ENCODE results near the gene HSF2.
A peak's percentile ranks its signal among the peaks of the same experiment; 100 is the strongest.

HSF2 gene

GRCh38 chr6:122399348-122400120 lies at the start of gene HSF2:
HSF2 (plus strand) TSS chr6:122399652; CDS start chr6:122399738, 86 bp downstream.
- no peaks in the 10 kb centered on the region for H3K9me3 ChIP-seq (ENCODE audit: insufficient read depth, low read depth, low read length)
- H3K9ac ChIP-seq (ENCODE audit: low read depth, low read length) = peak within 1 kb of the TSS; percentile 93
- H3K36me3 ChIP-seq (ENCODE audit: insufficient read depth, low read depth, low read length) = no peaks in the 10 kb centered on the region
- H3K4me3 ChIP-seq (ENCODE audit: low read length) = peak within 1 kb of the TSS; percentile 93
- H3K27ac ChIP-seq (ENCODE audit: low read length) = peak within 1 kb of the TSS; percentile 91
- H3K4me1 ChIP-seq (ENCODE audit: insufficient read depth, low read length) = peaks cover 10% of the 10 kb centered on the region; the same call in 1 of the 2 replicates
- H3K27me3 ChIP-seq (ENCODE audit: insufficient read depth, low read length) = peaks cover 52% of the 10 kb centered on the region

DNA sequence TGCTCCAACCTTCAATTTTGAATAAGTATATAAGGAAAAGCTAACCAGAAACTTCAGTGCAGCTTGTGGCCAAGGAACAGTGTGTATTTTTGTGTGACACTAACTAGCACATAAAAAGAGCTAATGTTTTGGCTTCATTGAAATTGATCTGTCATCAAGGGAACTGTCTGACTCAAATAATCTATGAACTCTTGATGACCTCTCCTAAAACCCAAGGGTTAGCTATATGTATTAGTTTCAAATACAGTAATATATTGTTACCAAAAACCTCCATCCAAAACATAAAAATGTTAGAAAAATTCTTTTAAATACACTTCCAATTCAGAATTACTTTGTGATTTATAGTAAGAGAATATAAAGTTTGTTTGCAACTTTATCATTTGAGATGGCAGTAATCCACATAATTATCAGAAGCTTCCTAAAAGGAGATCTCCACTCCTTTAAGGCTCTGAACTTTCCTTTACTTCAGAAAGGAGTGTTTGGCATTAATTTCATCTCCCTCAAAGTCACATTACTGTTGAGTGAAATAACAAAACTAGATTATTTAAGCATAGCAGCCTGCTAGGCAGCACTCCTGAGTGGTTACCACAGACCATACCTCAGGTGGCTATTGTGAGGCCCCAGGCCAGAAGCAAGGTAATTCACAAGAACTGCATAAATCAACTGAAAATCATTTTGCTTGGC lies 46.3 kb upstream of the HSF2 start:
- H3K27me3 ChIP-seq (ENCODE audit: insufficient read depth, low read length) = no peaks in the 10 kb centered on the region
- H3K4me3 ChIP-seq (ENCODE audit: low read length) = no peak overlapping the region
- H3K4me1 ChIP-seq (ENCODE audit: insufficient read depth, low read length) = no peaks in the 10 kb centered on the region
- H3K9ac ChIP-seq (ENCODE audit: low read depth, low read length) = no peak overlapping the region
- no peak overlapping the region for H3K27ac ChIP-seq (ENCODE audit: low read length)
- no peaks in the 10 kb centered on the region for H3K36me3 ChIP-seq (ENCODE audit: insufficient read depth, low read depth, low read length)
- H3K9me3 ChIP-seq (ENCODE audit: insufficient read depth, low read depth, low read length) = no peaks in the 10 kb centered on the region

- Histone ChIP-seq H3K4me1 (ENCODE audit: insufficient read depth, low read length) (no peaks in the 10 kb centered on the region), H3K4me3 (ENCODE audit: low read length) (no peak overlapping the region), H3K27ac (ENCODE audit: low read length) (no peak overlapping the region), H3K9ac (ENCODE audit: low read depth, low read length) (no peak overlapping the region), H3K9me3 (ENCODE audit: insufficient read depth, low read depth, low read length) (no peaks in the 10 kb centered on the region), H3K36me3 (ENCODE audit: insufficient read depth, low read depth, low read length) (no peaks in the 10 kb centered on the region), H3K27me3 (ENCODE audit: insufficient read depth, low read length) (no peaks in the 10 kb centered on the region)
Measured at GRCh38 chr6:122360809-122361208, 38.6 kb upstream of the HSF2 start.

- no peak overlapping the region for H3K9ac ChIP-seq (ENCODE audit: low read depth, low read length)
- no peak overlapping the region for H3K4me3 ChIP-seq (ENCODE audit: low read length)
- H3K36me3 ChIP-seq (ENCODE audit: insufficient read depth, low read depth, low read length) = no peaks in the 10 kb centered on the region
- no peaks in the 10 kb centered on the region for H3K27me3 ChIP-seq (ENCODE audit: insufficient read depth, low read length)
- H3K27ac ChIP-seq (ENCODE audit: low read length) = no peak overlapping the region
- H3K4me1 ChIP-seq (ENCODE audit: insufficient read depth, low read length) = no peaks in the 10 kb centered on the region
- H3K9me3 ChIP-seq (ENCODE audit: insufficient read depth, low read depth, low read length) = no peaks in the 10 kb centered on the region
Measured at GRCh38 chr6:122361314-122361979, 38.0 kb upstream of the HSF2 start.

DNA sequence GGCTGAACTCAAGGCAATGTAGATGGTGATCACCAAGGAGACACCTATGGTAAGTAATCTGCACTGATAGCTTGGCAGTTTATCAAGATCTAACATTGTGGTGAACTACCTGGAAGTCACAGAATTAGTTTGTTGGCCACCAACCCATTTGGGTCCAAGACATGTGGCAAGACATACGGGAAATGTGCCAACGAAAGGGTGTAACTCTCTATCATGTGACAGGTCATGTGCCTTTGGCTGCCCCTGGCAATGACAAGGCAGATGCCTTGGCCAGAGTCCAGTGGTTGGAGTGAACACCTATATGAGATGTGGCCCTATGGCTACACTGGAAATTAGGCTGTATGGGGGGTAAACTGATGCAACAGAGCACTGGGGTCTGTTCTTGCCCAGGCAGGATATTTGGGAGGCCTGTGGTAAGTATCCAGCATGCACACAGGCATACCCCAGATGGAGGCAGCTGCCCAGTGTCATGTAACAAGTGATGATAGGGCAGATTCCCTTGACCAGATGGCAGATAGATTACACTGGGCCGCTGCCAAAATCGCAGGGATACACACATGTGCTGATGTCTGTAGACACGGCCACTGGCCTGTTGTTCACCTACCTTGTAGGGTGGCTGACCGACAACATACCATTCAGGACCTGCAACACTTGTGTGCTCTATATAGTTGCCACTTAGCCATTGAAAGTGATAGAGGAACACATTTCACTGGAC lies 35.5 kb upstream of the HSF2 start:
- H3K27ac ChIP-seq (ENCODE audit: low read length) = no peak overlapping the region
- H3K4me3 ChIP-seq (ENCODE audit: low read length) = no peak overlapping the region
- no peaks in the 10 kb centered on the region for H3K4me1 ChIP-seq (ENCODE audit: insufficient read depth, low read length)
- no peaks in the 10 kb centered on the region for H3K36me3 ChIP-seq (ENCODE audit: insufficient read depth, low read depth, low read length)
- no peaks in the 10 kb centered on the region for H3K27me3 ChIP-seq (ENCODE audit: insufficient read depth, low read length)
- no peak overlapping the region for H3K9ac ChIP-seq (ENCODE audit: low read depth, low read length)
- H3K9me3 ChIP-seq (ENCODE audit: insufficient read depth, low read depth, low read length) = no peaks in the 10 kb centered on the region

- Histone ChIP-seq H3K27ac (ENCODE audit: low read length) (no peak overlapping the region), H3K36me3 (ENCODE audit: insufficient read depth, low read depth, low read length) (no peaks in the 10 kb centered on the region), H3K9ac (ENCODE audit: low read depth, low read length) (no peak overlapping the region), H3K27me3 (ENCODE audit: insufficient read depth, low read length) (no peaks in the 10 kb centered on the region), H3K4me3 (ENCODE audit: low read length) (no peak overlapping the region), H3K9me3 (ENCODE audit: insufficient read depth, low read depth, low read length) (no peaks in the 10 kb centered on the region), H3K4me1 (ENCODE audit: insufficient read depth, low read length) (no peaks in the 10 kb centered on the region)
Measured at GRCh38 chr6:122365775-122366403, 33.6 kb upstream of the HSF2 start.

DNA sequence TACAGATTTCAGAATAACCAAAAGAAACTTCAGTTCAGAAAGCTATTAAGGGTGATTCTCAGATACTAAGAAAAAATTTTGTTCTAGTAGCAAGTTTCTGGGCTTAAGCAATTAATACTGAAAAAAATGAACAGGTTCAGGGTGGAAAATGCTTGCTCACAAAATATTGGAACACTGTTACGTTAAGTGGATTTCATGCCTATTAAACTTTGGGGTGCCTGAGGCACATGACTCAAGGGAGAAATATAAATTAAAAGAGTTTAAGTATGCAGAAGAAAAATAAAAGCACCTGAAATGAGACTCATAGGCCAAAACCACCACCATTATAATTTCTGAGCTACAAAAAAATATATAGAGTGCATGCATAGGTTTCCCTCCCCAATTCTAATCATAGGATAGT lies 32.3 kb upstream of the HSF2 start:
- Histone ChIP-seq H3K4me1 (ENCODE audit: insufficient read depth, low read length) (no peaks in the 10 kb centered on the region), H3K4me3 (ENCODE audit: low read length) (no peak overlapping the region), H3K9me3 (ENCODE audit: insufficient read depth, low read depth, low read length) (no peaks in the 10 kb centered on the region), H3K27ac (ENCODE audit: low read length) (no peak overlapping the region), H3K27me3 (ENCODE audit: insufficient read depth, low read length) (no peaks in the 10 kb centered on the region), H3K9ac (ENCODE audit: low read depth, low read length) (no peak overlapping the region), H3K36me3 (ENCODE audit: insufficient read depth, low read depth, low read length) (no peaks in the 10 kb centered on the region)

DNA sequence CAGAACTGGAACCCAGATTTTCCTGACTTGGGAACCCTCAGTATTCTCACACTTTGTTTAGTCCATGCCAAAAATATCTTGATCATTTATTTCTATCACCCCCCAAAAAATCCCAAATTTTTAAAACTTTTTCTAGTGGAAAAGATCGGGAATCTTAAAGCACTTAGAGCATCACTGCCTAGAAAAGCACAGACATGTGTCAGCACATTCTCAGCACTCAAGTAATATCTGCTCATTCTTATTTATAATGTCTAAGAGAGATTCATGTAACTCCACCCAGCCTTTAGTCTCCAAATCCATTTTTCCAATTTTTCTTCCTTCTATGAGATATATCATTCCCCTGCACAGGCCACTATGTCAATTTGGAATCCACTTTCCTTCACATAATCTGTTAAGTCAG lies 29.9 kb upstream of the HSF2 start:
- no peaks in the 10 kb centered on the region for H3K9me3 ChIP-seq (ENCODE audit: insufficient read depth, low read depth, low read length)
- H3K4me1 ChIP-seq (ENCODE audit: insufficient read depth, low read length) = no peaks in the 10 kb centered on the region
- H3K9ac ChIP-seq (ENCODE audit: low read depth, low read length) = no peak overlapping the region
- H3K36me3 ChIP-seq (ENCODE audit: insufficient read depth, low read depth, low read length) = no peaks in the 10 kb centered on the region
- H3K27ac ChIP-seq (ENCODE audit: low read length) = no peak overlapping the region
- no peaks in the 10 kb centered on the region for H3K27me3 ChIP-seq (ENCODE audit: insufficient read depth, low read length)
- no peak overlapping the region for H3K4me3 ChIP-seq (ENCODE audit: low read length)

- H3K4me3 ChIP-seq (ENCODE audit: low read length) = no peak overlapping the region
- H3K27ac ChIP-seq (ENCODE audit: low read length) = no peak overlapping the region
- H3K27me3 ChIP-seq (ENCODE audit: insufficient read depth, low read length) = no peaks in the 10 kb centered on the region; the same call in 1 of the 2 replicates
- no peaks in the 10 kb centered on the region for H3K9me3 ChIP-seq (ENCODE audit: insufficient read depth, low read depth, low read length)
- H3K36me3 ChIP-seq (ENCODE audit: insufficient read depth, low read depth, low read length) = no peaks in the 10 kb centered on the region
- no peaks in the 10 kb centered on the region for H3K4me1 ChIP-seq (ENCODE audit: insufficient read depth, low read length)
- H3K9ac ChIP-seq (ENCODE audit: low read depth, low read length) = no peak overlapping the region
Measured at GRCh38 chr6:122372647-122373046, 26.8 kb upstream of the HSF2 start.

GRCh38 chr6:122374307-122374706 lies 25.1 kb upstream of the HSF2 start:
- Histone ChIP-seq H3K9me3 (ENCODE audit: insufficient read depth, low read depth, low read length) (no peaks in the 10 kb centered on the region), H3K27ac (ENCODE audit: low read length) (no peak overlapping the region), H3K36me3 (ENCODE audit: insufficient read depth, low read depth, low read length) (no peaks in the 10 kb centered on the region), H3K9ac (ENCODE audit: low read depth, low read length) (no peak overlapping the region), H3K4me3 (ENCODE audit: low read length) (no peak overlapping the region), H3K4me1 (ENCODE audit: insufficient read depth, low read length) (no peaks in the 10 kb centered on the region), H3K27me3 (ENCODE audit: insufficient read depth, low read length) (no peaks in the 10 kb centered on the region; the same call in 1 of the 2 replicates)

GRCh38 chr6:122376246-122376645 lies 23.2 kb upstream of the HSF2 start:
- Histone ChIP-seq H3K36me3 (ENCODE audit: insufficient read depth, low read depth, low read length) (no peaks in the 10 kb centered on the region), H3K27me3 (ENCODE audit: insufficient read depth, low read length) (no peaks in the 10 kb centered on the region; the same call in 1 of the 2 replicates), H3K27ac (ENCODE audit: low read length) (no peak overlapping the region), H3K9ac (ENCODE audit: low read depth, low read length) (no peak overlapping the region), H3K4me3 (ENCODE audit: low read length) (no peak overlapping the region), H3K4me1 (ENCODE audit: insufficient read depth, low read length) (no peaks in the 10 kb centered on the region), H3K9me3 (ENCODE audit: insufficient read depth, low read depth, low read length) (no peaks in the 10 kb centered on the region)
